GM12878 (cell line): Measurements from ENCODE around the gene KLHL5. TPM values are rescaled to one million over a fixed set of nuclear protein-coding genes. Genes with fewer than 3 reads are reported as not detected.

Experiments
- ATAC-seq: fragments of 200-7000 bp; cut with Tn5 transposase; 3 replicates; pipeline ENCODE4 v1.9.1; 2020; ENCODE audit warnings: mild to moderate bottlenecking, moderate library complexity
- BruUV-seq: library from RNA; stranded (reverse); fragments of 400-500 nt; replicated peaks from 2 replicates; lab custom pipeline; 2021; lab: Mats Ljungman, UMichigan
- CTCF ChIA-PET: fragments of 300-600 bp; sonication (Branson Sonifier 250); formaldehyde crosslinking; extraction: SDS; loops from one replicate; lab custom pipeline; 2021; ENCODE audit warnings: inconsistent platforms; lab: Yijun Ruan, JAX
- POLR2A ChIA-PET: fragments of 350-600 bp; formaldehyde crosslinking; extraction: SDS; loops from one replicate; lab custom pipeline; 2021; ENCODE audit warnings: inconsistent platforms; lab: Charles Lee
- RAD21 ChIA-PET: fragments of 300-600 bp; sonication (Branson Sonifier 250); formaldehyde crosslinking; loops from one replicate; lab custom pipeline; 2023; ENCODE audit warnings: antibody characterized with exemption; ENCODE audit not compliant: unreplicated experiment; lab: Charles Lee
- SMC1A ChIA-PET: fragments of 300-600 bp; sonication (Branson Sonifier 250); formaldehyde crosslinking; loops from one replicate; lab custom pipeline; 2023; ENCODE audit not compliant: unreplicated experiment, uncharacterized antibody; lab: Charles Lee
- DNase-seq: peaks from one replicate; pipeline ENCODE4 v3.0.0-alpha.2; 2011; ENCODE audit warnings: low read depth, low spot score
- FAIRE-seq: peaks from 3 replicates; lab custom pipeline; 2011; peaks lifted over from hg19 to GRCh38; lab: Jason Lieb, UNC
- H2AFZ ChIP-seq: 2 replicates; pipeline ENCODE4 v1.6.0; 2011; ENCODE audit warnings: low read depth, low read length, control low read depth; ENCODE audit not compliant: control insufficient read depth
- H3K27ac ChIP-seq: 2 replicates; pipeline ENCODE4 v1.5.1; 2011; ENCODE audit warnings: control low read depth; ENCODE audit not compliant: control insufficient read depth, insufficient read depth
- H3K27me3 ChIP-seq, 2 experiments: replicated peaks in 1 of 2; 2 replicates each; pipeline versions ENCODE4 v1.6.0 to v1.6.1; 2011; ENCODE audit warnings: low read length in 1 of 2; ENCODE audit not compliant: control insufficient read depth in 2 of 2, insufficient read depth in 2 of 2
- H3K36me3 ChIP-seq, 2 experiments: 2 replicates each; pipeline ENCODE4 v1.5.1; 2011; ENCODE audit warnings: low read length in 1 of 2; ENCODE audit not compliant: control insufficient read depth in 2 of 2, insufficient read depth in 2 of 2
- H3K4me1 ChIP-seq: 2 replicates; pipeline ENCODE4 v1.6.1; 2011; ENCODE audit warnings: mild to moderate bottlenecking, low read length, moderate library complexity, mixed read lengths; ENCODE audit not compliant: control insufficient read depth, insufficient read depth
- H3K4me2 ChIP-seq: 2 replicates; pipeline ENCODE4 v1.6.0; 2011; ENCODE audit warnings: control low read depth; ENCODE audit not compliant: control insufficient read depth, insufficient read depth
- H3K4me3 ChIP-seq: fragments of 200-600 bp; sonication (generic); 2 replicates; pipeline ENCODE4 v1.5.1; 2016
- H3K79me2 ChIP-seq: 2 replicates; pipeline ENCODE4 v1.6.0; 2011; ENCODE audit warnings: low read length; ENCODE audit not compliant: control insufficient read depth, insufficient read depth
- H3K9ac ChIP-seq: 2 replicates; pipeline ENCODE4 v1.8.0; 2011; ENCODE audit warnings: low read length, control low read depth, mixed read lengths; ENCODE audit not compliant: control insufficient read depth, insufficient read depth
- H3K9me3 ChIP-seq: replicated peaks from 3 replicates; pipeline ENCODE4 v1.5.1; 2011; ENCODE audit warnings: mild to moderate bottlenecking, low read length; ENCODE audit not compliant: control insufficient read depth, insufficient read depth
- H4K20me1 ChIP-seq: 2 replicates; pipeline ENCODE4 v1.6.0; 2011; ENCODE audit not compliant: control insufficient read depth, insufficient read depth
- RB1 ChIP-seq: fragments of 450-650 bp; formaldehyde crosslinking; IDR thresholded peaks from 2 replicates; pipeline ENCODE4 v1.6.1; 2017; ENCODE audit warnings: mild to moderate bottlenecking, borderline replicate concordance
- ZBED1 ChIP-seq: IDR thresholded peaks from 2 replicates; pipeline ENCODE4 v1.6.1; 2016; ENCODE audit warnings: borderline replicate concordance
- WGBS: methylation state at CpG from one replicate; pipeline ENCODE4 v1.1.6; 2016; ENCODE audit warnings: low lambda C conversion rate; ENCODE audit not compliant: insufficient replicate concordance, insufficient coverage; ENCODE audit errors: missing lambda C conversion rate; 5-methylcytosine and 5-hydroxymethylcytosine counted together
- in situ Hi-C: fragments of 300-500 bp; cut with MboI; formaldehyde crosslinking; loops from 9 replicates; pipeline ENCODE4 v1.14.3; 2018; ENCODE audit warnings: mixed read lengths
- intact Hi-C: fragments of 100-400 bp; cut with micrococcal nuclease; formaldehyde crosslinking; loops from one replicate; pipeline ENCODE4 v1.14.2; 2022; ENCODE audit not compliant: unreplicated experiment
- polyA plus RNA-seq, 11 experiments: library from polyadenylated mRNA; depleted of rRNA in 4 of 11; unstranded in 6 of 11; stranded (reverse) in 5 of 11; fragments of >200 nt; fragmentation: Nextera tagmentation in 4 of 11; fragmentation: Illumina TruSeq in 1 of 11; extraction: Ambion mirVana in 4 of 11; extraction: Trizol in 1 of 11; gene quantifications; 1 replicate in 1 of 11; 2 replicates in 10 of 11; pipeline versions ENCODE4 v1.2.1 to v1.2.3, GENCODE V29; 2011 to 2016; ENCODE audit warnings: inconsistent platforms in 2 of 11, missing spikeins in 2 of 11, low read depth in 1 of 11
- total RNA-seq, 4 experiments: library from RNA; depleted of rRNA in 3 of 4; stranded (reverse); fragments of >200 nt in 3 of 4; fragmentation: Illumina TruSeq in 1 of 4; extraction: Trizol in 1 of 4; gene quantifications; 2 replicates each; pipeline versions ENCODE4 v1.2.1 to v1.2.3, GENCODE V29; 2013 to 2021
- TF ChIP-seq, protein P1 (sequence below): IDR thresholded peaks from 2 replicates; pipeline ENCODE4 v1.6.1; 2012; ENCODE audit warnings: mild to moderate bottlenecking, low read depth, low read length

The KLHL5 gene
- total and polyA plus RNA-seq, 10 of the 15 experiments (the other 5 are each of a cell fraction or from before 2014, with no cell fraction given) = 4.7 to 27.3 (median 12.6) TPM

DNA sequence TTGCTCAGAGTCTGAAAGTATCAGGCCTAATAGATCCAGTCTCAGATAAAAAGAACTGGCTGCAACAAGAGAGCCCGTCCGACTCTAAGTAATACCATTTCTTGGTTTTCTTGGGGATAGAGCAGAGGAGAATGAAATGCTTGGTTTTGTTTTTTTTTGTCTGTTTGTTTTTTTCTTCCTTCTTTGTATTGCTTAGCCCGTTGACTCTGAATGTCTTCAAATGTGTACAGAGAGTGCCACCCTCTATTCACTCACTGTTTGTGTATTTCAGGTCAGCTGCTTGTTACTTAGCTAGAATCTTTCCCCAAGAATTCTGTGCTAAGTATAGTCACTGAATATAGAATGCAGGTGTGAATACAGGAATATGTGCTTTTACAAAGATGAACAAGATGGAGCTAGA is 24.1 kb upstream of the KLHL5 start:
- POLR2A ChIA-PET = interaction anchor here (2.2 to 3.3 kb wide), 2 partner anchors 11 to 12 kb away, joined by 12 to 20 read pairs; no protein-coding TSS in a partner anchor
- RAD21 ChIA-PET = interaction anchor here (0.6 to 2.3 kb wide), 6 partner anchors 8 to 135 kb away, joined by 3 to 10 read pairs (median 6); no protein-coding TSS in a partner anchor
- intact Hi-C loops = no loop called here
- Histone ChIP-seq H3K9me3 (no peaks in the 10 kb centered on the region), H3K27me3 (no peaks in the 10 kb centered on the region), H3K79me2 (no peaks in the 10 kb centered on the region), H3K4me3 (no peak overlapping the region), H3K36me3 (no peaks in the 10 kb centered on the region), H3K9ac (no peak overlapping the region), H4K20me1 (no peaks in the 10 kb centered on the region), H3K4me2 (no peak overlapping the region), H2AFZ (peak overlapping the region; percentile 85; the same call in 1 of the 2 replicates), H3K27ac (no peak overlapping the region; the same call in 1 of the 2 replicates), H3K4me1 (peaks cover 27% of the 10 kb centered on the region)
- TF ChIP-seq ZBED1 (no peak), RB1 (no peak)
- TF ChIP-seq, protein P1, sequence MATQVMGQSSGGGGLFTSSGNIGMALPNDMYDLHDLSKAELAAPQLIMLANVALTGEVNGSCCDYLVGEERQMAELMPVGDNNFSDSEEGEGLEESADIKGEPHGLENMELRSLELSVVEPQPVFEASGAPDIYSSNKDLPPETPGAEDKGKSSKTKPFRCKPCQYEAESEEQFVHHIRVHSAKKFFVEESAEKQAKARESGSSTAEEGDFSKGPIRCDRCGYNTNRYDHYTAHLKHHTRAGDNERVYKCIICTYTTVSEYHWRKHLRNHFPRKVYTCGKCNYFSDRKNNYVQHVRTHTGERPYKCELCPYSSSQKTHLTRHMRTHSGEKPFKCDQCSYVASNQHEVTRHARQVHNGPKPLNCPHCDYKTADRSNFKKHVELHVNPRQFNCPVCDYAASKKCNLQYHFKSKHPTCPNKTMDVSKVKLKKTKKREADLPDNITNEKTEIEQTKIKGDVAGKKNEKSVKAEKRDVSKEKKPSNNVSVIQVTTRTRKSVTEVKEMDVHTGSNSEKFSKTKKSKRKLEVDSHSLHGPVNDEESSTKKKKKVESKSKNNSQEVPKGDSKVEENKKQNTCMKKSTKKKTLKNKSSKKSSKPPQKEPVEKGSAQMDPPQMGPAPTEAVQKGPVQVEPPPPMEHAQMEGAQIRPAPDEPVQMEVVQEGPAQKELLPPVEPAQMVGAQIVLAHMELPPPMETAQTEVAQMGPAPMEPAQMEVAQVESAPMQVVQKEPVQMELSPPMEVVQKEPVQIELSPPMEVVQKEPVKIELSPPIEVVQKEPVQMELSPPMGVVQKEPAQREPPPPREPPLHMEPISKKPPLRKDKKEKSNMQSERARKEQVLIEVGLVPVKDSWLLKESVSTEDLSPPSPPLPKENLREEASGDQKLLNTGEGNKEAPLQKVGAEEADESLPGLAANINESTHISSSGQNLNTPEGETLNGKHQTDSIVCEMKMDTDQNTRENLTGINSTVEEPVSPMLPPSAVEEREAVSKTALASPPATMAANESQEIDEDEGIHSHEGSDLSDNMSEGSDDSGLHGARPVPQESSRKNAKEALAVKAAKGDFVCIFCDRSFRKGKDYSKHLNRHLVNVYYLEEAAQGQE = no peak
- in situ Hi-C loops = loop anchor here (10.0 to 25.0 kb wide), 2 partner anchors 276 to 587 kb away; no protein-coding TSS in a partner anchor
- DNase-seq = no peak
- ATAC-seq = 0 out of 3 replicates have a peak, but pooled peaks have one; percentile 4
- 67% methylated on average over 3 of the region's 3 CpGs for WGBS
- FAIRE-seq = no peak
- CTCF ChIA-PET = interaction anchor here (1.0 to 1.8 kb wide), 3 partner anchors 9 to 135 kb away, joined by 3 to 4 read pairs (median 3); no protein-coding TSS in a partner anchor
- BruUV-seq = no TSS peak
- SMC1A ChIA-PET = interaction anchor here (0.8 to 2.3 kb wide), 5 partner anchors 9 to 196 kb away, joined by 3 to 7 read pairs (median 5); no protein-coding TSS in a partner anchor
